ENCODE results near the gene KRR1.

KRR1 gene

DNA sequence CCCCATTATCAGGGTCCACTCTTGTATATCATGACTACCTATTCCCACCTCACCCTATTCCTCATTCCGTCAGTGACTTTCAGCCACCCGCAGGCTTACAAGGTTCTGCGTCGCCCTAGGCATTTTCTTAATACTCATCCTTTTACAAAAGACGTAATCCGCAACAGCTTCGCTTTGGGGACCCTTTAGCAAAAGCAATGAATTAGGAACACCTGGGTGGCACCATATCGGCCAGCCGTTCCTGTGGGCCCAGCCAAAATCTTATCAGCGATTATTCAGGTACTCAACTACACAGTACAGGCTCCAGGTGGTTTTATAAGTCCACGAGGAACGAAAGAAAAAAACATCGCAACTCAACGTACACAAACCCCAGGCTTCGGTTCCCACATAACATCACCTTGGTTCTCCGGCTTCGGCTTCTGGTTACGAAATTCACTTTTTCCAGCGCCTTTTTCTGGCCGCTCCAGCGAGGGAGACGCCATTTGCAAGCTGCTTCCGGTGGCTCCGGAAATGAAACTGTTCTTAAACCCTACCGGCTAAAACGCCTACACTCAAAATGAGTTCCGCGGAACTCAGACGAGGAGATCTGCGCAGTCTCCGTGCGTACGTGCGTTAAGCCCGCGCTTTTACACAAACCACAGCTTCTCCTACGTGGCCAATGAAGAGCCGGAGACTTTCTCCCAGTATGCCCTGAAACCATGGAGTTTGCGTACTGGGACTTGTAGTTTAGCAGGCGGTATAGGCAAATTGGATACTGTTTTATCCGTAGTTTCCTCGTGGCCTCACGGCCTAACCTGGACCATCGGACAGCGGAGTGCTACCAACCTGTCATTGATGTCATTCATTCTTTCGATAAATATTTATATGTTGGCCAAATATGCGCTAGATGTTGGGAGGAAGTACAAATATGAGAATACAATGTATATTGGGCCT, at the start of gene KRR1:
KRR1 (minus strand) TSS at position 494 of the 933 bp plus-strand sequence; CDS start at position 482, 12 bp downstream.
- peak; percentile 91 for DNase-seq

DNA sequence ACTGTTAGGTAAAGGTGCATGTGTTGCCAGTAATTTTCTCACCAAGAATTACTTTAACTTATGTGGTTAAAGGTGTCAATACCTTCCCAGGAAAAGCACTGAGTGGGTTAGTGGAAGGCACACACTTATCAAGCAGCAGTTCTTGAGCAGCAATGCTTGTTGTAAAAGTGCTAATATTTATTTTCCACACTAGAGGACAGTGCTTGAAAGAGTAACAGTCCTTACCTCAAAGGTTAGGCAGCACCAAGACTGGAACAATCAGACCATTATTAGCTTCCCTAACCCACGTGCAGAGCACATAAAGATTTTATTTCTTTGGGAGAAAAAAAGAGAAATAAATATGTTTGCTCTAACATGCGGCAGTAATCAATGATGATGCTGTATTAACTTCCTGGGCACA, 48.8 kb upstream of the KRR1 start:
- no peak for DNase-seq

DNA sequence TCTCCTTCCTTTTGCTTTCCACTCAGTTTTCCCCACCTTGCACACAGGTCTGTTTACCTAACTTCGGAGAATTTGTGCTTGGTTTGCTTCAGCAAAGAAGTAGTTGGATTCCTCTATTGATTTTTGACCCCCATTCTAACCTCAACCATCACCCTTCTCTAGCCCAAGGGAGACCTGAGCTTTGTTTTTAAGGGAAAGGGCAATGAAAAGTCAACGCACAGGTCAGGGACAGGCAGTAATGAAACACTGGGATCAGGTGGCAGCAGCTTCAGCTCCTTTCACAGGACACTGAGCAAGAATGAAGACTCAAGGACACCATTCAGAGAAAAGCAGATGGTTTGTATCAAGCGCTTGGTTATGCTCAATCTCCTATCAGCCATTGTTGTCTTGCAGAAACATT, 46.9 kb upstream of the KRR1 start:
- no peak for DNase-seq

DNA sequence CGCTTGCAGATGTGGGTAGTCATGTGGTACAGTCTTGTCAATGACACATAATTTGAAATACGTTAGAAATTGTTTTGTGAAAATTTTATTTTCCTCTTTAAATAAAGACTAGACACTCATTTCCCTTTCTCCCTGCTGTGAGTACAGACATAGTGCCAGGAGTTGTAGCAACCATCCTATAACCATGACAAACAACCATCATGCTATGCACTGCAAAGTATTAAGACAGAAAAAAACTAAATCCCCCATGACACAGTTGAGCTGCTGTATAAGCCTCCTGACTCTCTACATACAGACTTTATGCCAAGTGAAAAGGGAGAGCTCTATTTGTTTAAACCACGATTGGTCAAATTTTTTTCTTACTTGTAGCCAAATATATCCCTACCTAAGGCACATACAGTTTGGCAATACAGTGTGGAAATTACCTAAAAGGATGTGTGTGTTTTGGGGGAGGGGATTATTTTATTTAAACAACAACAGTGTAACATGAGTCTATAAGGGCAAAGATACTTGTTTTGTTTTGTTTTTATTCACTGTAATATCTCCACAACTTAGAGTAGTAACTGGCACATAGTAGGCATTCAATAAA, 45.0 kb upstream of the KRR1 start:
- DNase-seq, result no peak

DNA sequence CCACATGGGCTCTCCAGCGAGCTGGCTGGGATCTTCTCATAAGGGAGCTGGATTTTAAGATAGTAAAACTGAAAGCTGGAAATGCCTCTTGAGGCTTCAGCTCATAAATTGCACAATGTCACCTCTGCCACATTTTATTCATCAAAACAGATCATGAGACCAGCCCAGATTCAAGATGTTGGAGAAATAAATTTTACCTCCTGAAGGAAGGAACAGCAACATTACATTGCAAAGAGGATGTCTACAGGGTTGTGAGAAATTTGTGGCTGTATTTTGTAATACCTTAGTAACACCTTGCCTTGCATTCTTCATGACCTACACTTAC, 43.1 kb upstream of the KRR1 start:
- DNase-seq, result no peak

DNA sequence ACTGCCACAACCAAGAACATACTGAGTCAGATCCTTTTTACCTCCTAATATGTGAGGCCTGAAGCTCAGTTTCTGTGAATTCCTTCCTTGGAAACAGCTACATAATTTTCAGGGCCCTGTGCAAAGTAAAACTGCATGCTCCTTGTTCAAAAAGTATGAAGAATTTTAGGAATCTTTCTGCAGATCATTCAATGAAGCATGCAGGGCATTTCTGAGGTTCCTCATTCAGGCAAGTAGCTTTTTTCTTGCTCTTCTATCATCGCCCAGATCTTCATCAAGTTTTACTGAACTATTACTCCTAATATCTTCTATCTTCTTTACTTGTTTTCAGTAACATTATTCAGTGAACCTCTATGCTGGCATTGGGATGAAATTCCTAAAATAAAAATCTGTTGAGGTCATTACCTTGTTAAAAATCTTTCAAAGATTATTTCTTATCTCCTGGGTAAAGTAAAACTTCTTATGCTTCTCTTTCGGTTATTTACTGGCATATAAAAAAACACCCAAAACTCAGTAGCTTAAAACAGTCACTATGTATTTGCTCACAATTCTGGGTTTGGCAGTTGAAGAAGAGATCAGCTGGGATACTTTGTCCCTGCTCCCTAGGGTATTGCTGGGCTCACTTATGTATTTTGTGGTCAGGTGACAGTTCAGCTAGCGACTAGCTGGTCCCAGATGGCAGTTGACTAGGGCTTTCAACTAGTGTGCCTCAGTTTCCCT, 42.6 kb upstream of the KRR1 start:
- no peak for DNase-seq

DNA sequence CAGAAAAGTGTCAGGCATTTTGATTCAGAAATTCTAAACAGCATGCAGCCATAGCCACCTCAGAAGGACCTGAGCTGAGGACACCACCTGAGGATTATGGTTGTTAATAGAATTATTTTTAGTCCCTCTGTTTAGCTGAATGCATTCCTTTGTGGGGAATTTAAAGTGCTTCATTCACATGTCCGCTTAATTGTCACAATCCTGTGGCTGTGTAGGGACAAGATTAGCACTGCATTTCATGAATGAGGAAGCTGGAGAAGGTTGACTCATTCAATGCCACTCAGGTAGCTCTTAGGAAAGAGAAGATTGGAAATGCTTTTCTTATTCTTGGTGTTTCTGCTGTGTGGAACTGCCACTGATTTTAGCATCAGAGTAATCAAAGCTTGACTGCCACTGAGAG, 42.0 kb upstream of the KRR1 start:
- no peak for DNase-seq

DNA sequence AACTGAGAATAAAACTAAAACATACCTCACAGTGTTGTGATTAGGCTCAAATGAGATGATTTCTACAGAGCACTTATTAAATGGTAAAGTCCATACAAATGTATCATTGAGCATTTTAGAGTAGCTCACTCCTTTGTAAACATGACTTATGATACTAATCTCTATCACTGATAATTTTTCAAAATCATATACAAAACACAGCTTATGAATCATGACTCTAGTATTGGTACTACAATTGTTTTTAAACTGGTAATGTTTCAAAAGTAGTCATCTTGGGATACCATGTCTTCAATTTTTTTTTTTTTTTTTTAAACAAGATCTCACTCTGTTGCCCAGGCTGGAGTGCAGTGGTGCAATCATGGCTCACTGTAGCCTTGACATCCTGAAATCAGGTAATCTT, 40.1 kb upstream of the KRR1 start:
- DNase-seq, result no peak

DNA sequence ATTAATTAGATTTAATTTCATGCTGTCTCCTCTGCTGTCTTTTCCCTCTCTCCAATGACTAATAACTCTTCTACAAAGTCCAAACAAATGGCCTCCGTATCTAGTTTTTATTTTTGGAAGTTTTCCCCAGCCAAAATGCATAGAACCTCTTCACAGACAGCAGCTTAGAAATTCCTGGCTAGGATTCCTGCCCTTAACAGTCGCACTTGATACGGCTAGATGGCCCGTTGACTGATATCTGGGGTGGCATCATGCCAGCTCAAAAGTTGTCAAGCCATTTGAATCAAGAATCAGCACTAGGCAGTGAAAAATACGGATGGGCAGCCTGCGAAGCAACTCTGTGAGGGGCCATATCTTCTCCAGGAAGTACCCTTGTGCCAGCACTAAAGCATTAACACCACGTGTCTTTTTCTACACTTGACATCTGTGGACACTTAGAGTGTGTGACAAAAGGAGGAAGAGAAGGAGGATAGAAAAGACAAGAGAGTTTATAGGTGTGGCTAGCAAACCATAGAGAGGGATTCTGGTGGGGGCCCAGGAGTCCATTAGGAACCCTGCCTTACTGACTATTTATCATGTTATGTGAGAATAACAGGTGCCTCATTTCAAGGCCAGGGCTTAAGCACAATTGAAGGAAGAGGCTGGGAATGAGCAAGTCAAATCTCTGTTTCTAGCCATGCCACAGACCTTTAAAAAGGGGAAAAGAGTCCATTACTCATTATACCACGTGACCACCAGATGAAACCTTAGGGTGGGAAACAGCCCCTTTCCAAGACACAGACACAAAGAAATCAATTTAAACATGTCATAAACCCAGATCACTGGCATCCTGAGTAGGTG, 39.2 kb upstream of the KRR1 start:
- no peak for DNase-seq

DNA sequence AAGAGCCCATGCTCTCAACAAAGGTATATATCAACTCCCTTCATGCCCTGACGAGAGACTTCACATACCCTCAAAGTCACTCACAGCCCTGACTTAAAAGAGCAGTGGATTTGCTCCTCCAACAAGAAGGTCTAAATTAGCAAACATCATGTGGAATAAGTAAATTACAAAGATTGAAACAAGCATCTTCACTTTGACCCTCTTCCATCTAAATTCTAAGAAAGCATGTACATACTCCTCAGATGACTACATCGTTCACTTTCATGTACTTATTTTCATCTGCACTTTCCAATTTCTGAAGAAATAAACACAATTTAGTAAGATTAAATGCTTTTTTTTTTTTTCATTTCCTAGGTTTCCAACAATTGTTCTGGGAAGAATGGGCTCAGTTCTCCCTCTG, 38.6 kb upstream of the KRR1 start:
- no peak for DNase-seq

DNA sequence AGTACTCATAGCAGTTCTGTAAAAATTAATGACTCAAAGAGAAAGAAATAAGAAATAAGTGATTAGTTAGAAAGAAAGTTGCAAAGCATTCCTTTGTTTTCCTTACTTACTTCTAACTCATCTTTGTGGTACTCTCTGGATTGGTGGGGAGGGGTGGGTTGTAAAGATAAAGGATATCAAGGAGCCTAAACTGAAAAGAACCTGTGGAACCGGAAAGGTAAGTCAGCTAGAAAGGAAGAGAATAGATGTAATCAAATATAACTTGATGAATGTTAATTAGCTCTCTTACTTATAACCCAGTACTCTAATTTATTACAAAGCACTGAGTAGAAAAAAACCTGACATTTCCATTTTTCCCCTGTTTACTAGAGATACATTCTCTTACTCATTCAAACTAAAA, 37.5 kb upstream of the KRR1 start:
- DNase-seq, result no peak

DNA sequence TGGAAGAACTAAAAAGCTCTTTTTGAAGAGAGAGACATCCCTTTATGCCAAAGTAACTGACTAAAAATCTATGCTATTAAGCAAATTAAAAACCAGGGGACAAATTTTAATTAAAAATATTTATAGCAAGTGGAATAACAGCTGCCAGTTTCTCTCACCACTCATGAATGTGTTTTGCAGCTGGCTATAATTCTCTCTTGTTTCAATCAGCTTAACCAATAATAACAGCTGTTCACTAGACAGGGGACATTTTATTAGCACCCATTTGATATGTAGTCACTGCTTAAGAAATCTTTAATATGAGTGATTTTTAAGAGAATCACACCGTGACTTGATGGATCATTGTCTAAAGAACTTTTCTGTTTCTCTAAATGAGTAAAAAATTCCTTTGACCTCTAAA, 34.2 kb upstream of the KRR1 start:
- no peak for DNase-seq

DNA sequence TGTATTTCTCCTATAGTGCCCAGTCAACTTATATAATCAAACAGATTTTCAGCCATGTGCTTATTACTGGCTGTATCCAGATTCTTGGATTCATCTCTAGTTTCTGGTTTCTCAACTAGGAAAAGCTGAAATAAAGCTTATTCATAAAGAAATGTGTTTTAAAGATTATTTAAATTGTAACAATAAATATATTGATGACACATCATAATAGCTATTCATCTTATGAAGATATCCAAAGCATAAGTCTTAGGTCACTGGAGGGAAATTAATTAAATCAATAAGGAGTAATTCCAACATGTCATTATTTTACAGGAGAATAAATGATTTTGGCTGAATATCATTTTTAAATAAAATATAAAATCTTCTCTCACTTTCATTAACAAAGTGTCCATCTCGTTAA, 32.1 kb upstream of the KRR1 start:
- DNase-seq, result no peak

DNA sequence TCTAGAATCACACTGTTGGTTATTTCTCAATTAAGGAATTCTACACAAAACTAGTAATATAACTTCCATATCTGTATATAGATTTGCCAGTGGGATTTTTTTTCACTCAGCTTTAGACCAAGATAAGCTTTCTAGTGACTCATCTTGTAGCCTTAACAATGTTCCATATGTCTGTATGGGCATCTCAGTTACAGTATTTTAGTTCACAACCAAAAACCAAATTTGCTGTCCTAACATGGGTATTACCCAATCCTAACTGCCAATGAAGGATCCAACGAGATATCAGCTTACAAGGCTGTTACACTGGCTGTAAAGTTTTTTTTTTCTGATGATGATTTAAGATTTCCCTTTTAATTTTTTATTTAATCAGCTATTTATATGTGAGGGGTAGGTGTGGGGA, 31.5 kb upstream of the KRR1 start:
- no peak for DNase-seq

DNA sequence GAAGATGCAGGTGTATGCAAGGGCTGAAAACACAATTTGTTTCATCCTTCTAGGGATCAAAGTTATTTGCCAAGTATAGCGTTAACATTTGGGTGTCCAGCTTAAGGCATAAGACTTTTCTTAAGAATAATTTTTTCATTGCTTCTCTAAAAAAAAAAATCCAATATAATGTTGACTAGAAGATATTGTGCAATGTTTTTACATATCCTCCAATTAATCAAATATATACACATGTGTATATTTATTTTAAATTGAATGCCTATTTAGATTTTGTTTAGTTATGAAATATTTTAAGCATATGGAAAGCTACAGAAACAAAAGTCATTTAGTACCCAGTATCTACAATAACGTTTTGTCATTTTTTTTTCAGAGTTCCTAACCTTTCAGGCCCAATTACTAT, 28.5 kb upstream of the KRR1 start:
- no peak for DNase-seq

DNA sequence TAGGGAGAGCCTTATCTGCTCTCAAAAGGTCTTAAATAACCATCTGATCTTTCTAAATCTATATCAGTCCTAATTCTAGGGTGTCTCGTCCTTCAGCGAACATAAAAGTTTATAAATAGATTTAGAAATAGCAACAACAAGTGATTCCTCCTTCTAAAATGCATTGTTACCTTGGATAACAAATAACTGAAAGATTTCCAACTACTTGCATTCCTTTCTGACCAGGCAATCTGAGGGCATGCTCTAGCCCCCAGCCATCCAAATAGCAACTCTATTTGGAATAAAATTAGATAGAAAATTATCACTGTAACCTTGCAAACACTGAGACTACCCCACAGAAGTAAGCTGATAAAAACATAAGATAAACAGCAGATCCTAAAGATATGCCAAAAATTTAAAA, 21.8 kb upstream of the KRR1 start:
- DNase-seq, result no peak

DNA sequence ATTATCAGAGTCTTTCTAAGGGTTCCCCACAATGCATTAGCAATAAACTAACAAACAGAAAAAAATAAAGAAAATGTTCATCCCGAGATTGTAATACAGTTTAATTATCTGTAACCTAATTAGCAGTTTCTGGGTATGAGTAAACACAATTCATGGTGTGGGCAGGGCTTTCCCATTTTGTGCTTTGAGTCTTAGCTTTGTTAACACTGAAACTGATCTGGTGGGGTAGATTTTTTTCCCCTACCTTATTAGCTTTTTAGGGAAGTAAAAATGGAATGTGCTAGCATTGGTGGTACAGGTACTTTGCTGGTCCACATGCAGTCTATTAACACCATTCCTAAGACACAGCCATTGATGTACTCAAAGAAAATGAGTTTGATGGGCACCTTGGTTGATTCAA, 18.4 kb upstream of the KRR1 start:
- DNase-seq, result no peak

DNA sequence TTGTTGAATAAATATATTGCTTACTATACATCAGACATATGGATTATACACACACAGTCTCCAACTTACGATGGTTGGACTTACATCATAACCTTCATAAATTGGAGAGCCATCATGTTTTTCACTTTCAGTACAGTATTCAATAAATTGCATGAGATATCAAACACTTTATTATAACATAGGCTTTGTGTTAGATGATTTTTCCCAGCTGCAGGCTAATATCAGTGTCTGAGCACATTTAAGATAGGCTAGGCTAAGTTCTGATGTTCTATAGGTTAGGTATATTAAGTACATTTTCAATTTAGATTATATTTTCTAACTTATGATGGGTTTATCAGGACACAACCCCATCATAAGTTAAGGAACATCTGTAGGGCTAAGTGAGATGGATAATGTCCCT, 17.9 kb upstream of the KRR1 start:
- no peak for DNase-seq

DNA sequence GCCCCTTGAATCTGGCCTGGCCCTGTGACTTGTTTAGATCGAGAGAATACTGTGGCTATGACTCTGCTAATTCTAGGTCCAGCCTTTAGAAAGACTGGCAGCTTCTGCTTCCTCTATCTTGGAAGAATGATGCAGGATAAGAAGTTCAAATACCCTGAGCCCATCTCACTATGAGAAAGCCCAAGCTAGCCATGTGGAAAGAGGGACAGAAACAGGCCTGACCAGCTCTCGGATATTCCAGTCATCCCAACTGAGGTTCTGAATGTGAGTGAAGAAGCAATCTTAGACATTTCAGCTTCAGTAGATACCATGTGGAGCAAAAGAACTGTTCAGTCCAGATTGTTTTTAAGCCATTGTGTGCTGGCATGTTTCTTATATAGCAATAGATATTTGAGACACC, 17.3 kb upstream of the KRR1 start:
- DNase-seq, result no peak

DNA sequence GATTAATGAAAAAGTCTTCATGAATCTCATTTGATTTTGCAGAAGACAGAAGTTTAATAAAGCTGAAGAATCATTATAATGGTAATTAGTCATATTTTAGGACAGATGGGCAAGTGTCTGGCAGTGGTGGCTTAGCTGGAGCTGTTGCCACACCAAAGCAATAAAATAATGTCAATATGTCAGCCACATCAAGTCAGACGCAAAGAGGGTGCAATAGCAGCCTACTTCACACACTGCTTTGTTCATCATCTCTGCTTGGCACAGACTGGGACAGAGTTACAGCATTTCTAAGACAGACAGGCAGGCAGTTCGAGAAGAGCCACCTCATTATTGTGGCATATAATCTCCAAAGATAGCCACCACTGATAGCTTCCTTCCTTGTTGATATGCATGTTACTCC, 16.9 kb upstream of the KRR1 start:
- no peak for DNase-seq

DNA sequence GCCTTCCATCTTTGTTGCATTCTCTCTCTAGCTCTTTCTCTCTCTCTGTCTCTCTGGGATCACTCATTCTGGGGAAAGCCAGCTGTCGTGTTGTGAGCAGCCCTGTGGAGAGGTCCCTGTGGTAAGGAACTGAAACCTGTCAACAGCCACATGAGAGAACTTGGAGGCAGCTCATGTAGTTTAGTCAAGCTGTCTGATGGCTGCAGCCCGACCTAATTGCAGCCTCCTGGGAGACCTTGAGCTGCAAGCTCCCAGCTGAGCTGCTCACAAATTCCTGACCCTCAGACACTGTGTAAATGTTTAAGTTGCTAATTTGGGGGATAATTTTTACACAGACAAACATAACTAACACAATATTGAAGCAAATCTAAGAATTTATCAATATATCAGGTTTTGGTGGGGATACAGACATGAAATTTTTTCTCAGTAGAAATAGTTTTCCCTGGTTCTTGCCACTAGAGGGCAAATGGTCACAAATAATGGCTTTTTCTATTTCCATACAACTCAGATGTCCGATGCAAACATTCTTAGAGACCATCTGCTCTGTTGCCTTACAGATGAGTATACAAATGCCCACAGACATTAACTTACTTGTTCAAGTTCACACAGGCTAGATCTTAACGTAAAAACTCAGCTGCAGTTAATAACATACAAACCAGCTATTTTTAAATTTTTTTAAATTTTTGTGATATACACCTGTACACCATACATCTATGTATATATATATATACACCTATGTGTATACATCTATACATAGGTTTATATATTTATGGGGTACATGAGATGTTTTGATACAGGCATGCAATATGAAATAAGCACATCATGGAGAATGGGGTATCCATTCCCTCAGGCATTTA, 15.5 kb upstream of the KRR1 start:
- DNase-seq, result peak; percentile 32

DNA sequence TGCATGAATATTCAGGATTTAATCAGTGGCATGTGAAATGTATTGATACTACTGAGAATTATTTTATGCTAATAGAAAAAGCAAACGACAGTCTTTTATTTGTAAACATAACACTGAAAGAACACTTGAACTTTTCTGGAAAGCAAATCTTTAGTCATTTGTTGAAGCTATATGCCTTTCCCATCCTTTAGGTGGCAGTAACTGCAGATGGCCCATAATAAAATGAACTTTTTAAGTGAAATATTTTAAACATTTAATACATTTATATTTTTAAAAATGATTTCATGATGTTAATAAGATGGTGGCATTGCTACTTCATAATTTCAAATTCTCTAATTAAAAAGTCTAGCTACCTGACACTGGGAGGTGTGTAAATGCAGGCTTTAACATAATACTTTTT, 13.9 kb upstream of the KRR1 start:
- no peak for DNase-seq
